LNCAP (cell line): ENCODE measurements around the gene ADAMTS19.

ENCODE experiments used
- TF ChIP-seq, protein P1 (sequence below): fragments of 450-650 bp; IDR thresholded peaks from 2 replicates; pipeline ENCODE4 v1.5.1; 2017; ENCODE audit warnings: mild to moderate bottlenecking

ADAMTS19 gene

DNA sequence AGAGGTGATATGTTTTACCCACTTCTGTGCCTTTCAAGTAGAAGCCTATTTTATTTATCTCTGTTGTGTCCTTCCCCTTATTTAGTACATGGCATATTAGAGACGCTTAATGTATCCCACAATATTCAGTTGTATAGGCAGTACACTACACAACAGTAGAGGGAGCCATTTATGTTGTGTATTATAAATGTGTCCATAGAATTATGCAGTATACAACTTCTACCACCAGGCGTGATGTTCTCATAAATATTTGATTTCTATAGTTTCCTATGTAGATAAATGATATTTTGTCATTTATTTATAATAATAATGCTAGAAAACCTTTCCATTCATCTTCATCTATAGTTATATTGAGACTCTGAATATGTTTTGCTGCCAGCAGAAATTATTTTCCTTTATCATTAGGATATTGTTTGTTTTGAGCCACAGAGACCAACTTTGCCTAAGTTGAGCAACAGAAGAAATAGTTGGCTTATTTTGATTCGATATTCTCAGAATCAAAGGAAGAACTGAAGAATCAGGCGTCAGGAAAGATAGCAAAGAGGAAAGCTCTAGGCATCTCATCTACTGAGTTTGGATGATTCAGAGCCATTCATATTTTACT lies 81.7 kb downstream of the ADAMTS19 start:
- TF ChIP-seq, protein P1, sequence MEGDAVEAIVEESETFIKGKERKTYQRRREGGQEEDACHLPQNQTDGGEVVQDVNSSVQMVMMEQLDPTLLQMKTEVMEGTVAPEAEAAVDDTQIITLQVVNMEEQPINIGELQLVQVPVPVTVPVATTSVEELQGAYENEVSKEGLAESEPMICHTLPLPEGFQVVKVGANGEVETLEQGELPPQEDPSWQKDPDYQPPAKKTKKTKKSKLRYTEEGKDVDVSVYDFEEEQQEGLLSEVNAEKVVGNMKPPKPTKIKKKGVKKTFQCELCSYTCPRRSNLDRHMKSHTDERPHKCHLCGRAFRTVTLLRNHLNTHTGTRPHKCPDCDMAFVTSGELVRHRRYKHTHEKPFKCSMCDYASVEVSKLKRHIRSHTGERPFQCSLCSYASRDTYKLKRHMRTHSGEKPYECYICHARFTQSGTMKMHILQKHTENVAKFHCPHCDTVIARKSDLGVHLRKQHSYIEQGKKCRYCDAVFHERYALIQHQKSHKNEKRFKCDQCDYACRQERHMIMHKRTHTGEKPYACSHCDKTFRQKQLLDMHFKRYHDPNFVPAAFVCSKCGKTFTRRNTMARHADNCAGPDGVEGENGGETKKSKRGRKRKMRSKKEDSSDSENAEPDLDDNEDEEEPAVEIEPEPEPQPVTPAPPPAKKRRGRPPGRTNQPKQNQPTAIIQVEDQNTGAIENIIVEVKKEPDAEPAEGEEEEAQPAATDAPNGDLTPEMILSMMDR, result peak; percentile 44

DNA sequence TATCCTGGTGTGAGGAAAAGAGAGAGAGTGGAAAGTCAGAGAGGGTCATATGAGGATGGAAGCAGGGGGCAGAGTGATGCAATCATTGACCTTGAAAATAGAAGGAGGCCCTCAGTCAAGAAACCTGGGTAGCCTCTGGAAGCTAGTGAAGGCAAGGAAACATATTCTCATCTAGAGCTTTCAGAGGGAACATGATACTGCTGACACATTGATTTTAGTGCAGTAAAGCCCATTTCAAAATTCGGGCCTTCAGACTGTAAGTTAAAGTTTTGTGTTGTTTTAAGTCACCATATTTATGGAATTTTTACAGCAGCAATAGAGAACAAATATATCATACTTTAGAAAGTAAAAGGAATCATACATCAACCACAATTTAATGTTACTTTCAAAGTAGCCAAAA lies 87.0 kb downstream of the ADAMTS19 start:
- TF ChIP-seq, protein P1, result no peak

DNA sequence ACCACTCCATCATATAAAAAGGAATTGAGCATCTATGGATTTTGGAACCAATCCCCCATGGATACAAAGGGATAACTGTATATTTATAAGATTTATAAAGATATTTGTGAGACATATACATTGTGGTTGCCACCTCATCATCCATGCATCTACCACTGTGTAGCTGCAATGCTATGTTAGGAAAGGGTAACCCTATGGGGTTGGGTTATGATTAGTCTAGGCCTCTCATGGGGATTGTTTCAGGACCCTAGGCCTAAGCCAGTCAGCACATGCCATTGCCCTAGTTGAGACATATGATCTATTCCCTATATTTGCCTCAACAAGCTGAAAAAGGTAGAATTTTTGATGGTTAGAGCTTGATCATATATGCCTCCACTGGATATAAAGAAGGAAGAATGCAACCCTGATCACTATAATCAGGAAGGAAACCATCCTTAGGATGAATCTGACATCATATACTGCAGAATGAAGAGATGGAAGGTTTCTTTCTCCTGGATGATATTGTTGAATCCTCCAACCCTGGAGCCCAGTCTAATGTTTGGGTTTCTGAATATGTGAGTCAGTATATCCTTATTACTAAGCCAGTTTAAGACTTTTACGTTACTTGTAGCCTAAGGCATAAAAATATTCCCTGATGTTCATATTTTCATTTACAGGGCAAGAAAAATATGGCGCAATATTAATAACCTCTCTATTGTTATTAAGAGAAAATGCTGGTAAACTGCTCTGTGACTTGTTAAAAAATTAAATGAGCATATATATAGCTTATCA lies 94.2 kb downstream of the ADAMTS19 start:
- TF ChIP-seq, protein P1, result no peak

DNA sequence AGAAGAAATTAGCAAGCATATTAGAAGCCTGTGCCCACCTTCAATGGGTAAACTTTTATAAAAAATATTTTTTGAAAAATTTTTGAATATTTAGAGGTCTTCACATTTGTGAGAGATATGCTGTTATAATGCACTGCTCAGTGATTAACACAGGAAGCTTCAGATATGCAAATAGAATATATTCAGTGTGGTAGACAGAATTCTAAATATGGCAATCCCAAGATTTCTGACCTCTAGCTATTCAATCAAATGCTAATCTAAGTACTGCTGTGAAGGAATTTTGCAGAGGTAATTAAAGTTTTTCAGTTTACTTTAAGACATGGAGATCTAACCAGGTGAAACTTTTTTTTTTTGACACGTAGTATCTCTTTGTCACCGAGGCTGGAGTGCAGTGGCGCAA lies 103.5 kb downstream of the ADAMTS19 start:
- TF ChIP-seq, protein P1, result no peak

DNA sequence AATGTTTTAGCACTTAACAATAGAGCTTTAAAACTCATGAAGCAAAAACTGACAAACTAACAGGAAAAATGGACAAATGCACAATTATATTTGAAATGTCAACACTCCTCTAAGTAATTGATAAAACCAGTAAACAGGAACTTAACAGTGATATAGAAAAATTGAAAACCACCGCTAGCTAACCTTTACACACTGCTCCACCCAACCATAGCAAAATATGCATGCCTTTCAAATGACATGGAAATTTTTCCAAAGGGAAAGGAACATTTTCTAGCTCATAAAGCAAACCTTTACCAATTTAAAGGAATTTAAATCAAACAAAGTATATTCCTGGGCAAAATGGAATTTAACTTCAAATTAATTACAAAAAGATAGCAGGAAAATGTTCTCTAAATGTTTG lies 109.2 kb downstream of the ADAMTS19 start:
- TF ChIP-seq, protein P1, result no peak

DNA sequence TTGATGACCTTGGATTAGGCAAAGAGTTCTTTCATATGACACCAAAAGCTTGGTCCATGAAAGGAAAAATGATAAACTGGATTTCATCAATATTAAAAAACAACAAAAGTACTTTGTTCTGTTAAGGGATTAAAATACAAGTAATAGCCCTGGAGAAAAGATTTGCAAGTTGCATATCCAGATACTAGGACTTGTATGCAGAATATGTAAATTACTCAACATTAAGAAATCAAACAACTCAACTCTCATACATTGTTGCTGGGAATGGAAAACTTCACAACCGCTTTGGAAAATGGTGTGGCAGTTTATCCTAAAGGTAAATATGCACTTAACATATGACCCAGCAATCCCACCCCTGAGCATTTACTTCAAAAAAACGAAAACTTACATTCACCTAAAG lies 112.0 kb downstream of the ADAMTS19 start:
- TF ChIP-seq, protein P1, result no peak

DNA sequence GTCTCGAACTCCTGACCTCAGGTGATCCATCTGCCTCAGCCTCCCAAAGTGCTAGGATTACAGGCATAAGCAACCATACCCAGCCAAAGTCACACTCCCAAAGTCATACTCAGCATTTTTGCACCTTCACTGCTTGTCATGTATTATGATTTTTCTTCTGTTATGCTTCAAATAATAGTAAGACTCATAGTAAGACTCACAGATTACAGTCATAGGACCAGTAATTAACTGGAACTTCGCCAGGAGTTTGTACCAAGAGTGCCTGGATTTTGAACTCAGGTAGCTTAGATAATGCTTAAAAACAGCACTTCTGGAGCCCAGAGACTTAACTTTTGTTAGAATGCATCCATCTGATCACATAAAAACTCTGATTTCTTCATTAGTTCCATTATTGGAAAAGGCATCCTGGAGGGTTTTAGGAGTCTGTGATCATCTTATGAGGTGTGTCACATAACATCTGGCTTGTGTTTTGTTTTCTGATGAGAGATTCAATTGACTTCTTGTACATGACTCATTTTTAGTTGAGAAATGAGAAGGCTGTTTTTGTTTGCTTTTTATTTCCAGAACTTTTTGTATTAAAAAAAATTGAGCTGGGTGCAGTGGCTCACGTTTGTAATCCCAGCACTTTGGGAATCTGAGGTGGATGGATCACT lies 131.5 kb downstream of the ADAMTS19 start:
- TF ChIP-seq, protein P1, result no peak
